Measurements from ENCODE around the gene NPTXR.

DNA sequence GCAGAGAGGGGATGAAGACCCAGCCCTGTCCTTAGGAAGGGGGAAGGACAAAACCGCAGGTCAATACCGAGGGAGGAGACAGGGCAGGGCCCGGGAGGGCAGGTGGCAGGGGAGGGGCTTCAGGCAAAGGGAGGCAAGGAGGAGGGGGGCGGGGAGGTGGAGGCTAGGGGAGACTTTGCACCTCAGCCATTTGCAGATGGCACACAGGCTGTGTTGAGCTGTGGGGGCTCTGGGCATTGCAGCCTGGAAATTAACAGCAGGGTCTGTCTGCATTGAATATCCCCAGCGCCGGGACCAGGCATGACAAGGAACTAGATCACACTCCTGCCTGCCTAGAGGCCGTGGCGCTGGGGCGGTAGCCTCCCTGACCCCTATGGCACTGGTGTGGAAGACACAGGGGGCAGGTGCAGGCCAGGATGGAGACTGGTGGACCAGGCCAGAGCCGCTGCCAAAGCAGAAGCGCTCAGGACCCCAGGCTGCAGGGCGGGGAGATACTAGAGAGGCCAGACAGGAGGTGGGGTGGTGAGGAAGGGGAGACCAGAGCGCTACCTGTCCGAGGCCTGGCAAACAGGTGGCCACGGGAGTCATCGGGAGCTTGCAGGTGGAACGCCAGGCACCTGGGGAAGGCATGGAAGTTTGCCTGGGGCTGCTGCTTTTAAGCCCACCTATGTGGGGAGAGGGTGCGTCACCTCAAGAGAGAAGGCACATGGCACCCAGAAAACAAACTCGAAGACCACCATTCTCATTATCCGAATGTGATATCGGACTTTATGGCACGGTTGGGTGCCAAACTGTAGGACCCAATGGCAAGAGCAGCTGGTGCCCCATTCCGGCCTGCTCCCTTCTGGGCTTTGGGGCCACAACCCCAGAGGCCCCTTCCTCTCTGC is 16.7 kb upstream of the NPTXR start:
- TF ChIP-seq POLR2A (IDR thresholded peaks at IDR 0.05) = no peak
- TF ChIP-seq, protein P1, sequence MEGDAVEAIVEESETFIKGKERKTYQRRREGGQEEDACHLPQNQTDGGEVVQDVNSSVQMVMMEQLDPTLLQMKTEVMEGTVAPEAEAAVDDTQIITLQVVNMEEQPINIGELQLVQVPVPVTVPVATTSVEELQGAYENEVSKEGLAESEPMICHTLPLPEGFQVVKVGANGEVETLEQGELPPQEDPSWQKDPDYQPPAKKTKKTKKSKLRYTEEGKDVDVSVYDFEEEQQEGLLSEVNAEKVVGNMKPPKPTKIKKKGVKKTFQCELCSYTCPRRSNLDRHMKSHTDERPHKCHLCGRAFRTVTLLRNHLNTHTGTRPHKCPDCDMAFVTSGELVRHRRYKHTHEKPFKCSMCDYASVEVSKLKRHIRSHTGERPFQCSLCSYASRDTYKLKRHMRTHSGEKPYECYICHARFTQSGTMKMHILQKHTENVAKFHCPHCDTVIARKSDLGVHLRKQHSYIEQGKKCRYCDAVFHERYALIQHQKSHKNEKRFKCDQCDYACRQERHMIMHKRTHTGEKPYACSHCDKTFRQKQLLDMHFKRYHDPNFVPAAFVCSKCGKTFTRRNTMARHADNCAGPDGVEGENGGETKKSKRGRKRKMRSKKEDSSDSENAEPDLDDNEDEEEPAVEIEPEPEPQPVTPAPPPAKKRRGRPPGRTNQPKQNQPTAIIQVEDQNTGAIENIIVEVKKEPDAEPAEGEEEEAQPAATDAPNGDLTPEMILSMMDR (IDR thresholded peaks at IDR 0.05) = no peak

All from lower leg skin (tissue), 3 donors.